ENCODE data around the gene KCTD8.

DNA sequence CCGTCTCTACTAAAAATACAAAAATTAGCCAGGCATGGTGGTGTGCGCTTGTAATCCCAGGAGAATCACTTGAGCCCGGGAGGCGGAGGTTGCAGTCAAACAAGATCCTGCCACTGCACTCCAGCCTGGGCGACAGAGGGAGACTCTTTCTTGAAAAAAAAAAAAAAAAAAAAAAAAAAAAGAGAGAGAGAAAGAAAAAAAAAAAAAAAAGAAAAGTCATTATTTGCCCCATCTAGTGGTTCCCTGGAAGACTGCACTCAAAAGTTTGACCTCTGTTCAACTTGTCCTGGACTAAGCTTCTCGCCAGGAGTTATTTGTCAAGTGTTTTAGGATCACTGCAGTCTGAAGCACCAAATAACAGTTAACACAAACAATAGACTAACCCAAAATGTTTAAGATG lies 45.3 kb upstream of the KCTD8 start:
- TF ChIP-seq ZFX (IDR thresholded peaks at IDR 0.05; ENCODE audit: borderline replicate concordance), result no peak
- peak; percentile 75 for TF ChIP-seq CTCF (IDR thresholded peaks at IDR 0.05)
